AG09309 (cell line): ENCODE measurements around the gene LRP1.

Experiments
- DNase-seq: peaks from one replicate; pipeline ENCODE4 v3.0.0-alpha.2; 2010; ENCODE audit warnings: low read depth
- H3K4me3 ChIP-seq: 2 replicates; pipeline ENCODE4 v1.5.1; 2011; ENCODE audit warnings: mild to moderate bottlenecking, low read depth, low read length, moderate library complexity; ENCODE audit not compliant: control insufficient read depth
- TF ChIP-seq, protein P1 (sequence below): IDR thresholded peaks from 2 replicates; pipeline ENCODE4 v1.5.1; 2011; ENCODE audit warnings: mild to moderate bottlenecking, low read depth, low read length, inconsistent platforms; ENCODE audit not compliant: insufficient read depth, control insufficient read depth; ENCODE audit errors: missing control alignments

Gene LRP1

DNA sequence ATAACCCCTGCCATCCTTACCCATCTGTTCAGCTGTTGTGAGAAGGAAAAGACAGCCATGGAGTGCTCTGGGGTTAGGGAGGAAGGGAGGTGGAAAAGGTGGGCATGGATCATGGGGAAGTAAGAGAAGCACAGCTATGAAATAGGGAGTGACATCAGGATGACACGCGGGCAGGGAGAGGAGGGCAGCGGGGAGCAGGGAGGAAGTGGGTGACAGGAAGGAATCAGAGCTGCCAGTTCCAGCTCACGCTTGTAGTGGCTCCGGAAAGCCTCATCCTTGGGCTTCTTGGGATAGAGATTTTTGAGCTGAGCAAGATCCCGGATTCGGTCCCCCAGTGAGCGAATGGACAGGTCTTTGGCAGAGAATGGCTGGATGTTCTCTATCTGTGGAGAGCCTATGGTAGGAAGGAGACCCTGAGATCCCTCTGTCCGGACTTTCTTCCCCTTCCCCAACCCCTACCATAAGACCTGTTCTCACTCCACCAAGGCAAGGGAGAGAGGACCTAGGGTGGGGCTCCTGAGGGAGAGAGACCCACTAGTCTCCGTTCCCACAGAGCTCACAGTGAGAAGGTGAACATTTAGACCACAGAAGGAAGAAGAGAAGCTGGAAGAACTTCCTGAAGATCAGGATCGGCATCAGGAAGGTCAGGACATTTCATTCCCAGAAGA, 29.1 kb upstream of the LRP1 start:
- no peak for DNase-seq
- TF ChIP-seq, protein P1, sequence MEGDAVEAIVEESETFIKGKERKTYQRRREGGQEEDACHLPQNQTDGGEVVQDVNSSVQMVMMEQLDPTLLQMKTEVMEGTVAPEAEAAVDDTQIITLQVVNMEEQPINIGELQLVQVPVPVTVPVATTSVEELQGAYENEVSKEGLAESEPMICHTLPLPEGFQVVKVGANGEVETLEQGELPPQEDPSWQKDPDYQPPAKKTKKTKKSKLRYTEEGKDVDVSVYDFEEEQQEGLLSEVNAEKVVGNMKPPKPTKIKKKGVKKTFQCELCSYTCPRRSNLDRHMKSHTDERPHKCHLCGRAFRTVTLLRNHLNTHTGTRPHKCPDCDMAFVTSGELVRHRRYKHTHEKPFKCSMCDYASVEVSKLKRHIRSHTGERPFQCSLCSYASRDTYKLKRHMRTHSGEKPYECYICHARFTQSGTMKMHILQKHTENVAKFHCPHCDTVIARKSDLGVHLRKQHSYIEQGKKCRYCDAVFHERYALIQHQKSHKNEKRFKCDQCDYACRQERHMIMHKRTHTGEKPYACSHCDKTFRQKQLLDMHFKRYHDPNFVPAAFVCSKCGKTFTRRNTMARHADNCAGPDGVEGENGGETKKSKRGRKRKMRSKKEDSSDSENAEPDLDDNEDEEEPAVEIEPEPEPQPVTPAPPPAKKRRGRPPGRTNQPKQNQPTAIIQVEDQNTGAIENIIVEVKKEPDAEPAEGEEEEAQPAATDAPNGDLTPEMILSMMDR, result no peak
- no peak overlapping the region for H3K4me3 ChIP-seq

DNA sequence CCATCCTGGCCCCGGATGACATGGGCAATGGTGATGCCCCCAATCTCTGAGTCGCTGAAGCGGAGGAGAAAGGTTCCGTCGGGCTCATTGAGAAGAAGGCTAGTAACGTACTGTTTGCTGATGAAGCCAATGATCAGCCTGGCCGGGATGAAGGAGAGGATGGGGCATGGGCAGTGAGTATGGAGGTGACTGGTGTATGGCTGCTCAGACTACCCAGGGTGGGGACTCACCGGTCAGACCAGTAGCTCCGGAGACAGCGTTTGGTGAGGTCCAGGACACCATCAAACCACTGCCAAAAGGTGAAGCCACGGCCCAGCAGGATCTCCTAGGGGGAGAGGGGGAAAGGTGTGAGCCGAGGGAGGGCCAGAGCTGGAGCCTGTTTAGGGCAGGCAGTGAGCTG, 28.5 kb upstream of the LRP1 start:
- TF ChIP-seq, protein P1, result no peak
- no peak overlapping the region for H3K4me3 ChIP-seq
- DNase-seq, result no peak

DNA sequence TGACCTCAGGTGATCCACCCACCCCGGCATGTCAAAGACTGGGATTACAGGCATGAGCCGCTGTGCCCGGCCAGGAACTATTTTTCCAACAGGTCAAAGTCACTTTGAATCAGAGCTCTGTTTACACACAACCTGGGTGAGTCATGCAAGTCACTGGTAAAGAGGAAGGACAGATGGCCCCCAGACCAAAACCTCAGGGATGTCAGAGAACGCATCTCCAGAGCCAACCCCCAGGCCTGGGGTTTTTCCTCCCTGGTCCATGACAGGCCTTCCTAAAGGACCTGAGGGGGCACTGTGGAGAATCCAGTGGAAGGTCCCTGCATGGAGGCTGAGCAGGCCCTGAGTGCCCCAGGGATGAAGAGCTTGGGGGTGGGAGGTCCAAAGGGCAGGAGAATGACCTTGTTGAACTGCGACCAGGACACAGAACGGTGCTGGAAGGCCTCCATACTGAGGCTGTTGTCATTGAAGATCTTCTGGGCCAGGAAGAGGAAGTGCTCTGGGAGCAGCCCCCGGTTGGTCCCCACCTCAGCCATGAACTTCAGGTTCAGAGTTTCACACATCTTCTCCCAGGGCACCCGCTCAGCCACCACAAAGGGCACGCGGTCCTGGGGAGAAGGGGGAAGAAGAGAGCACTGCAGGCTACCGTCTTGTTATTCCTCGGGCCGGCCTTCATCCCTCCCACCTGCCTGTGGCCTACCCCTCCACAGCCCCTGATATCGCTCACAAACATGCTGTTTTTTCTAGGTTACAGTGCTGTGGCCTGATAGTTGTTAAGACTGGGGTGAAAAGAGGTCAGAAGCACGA, 26.2 kb upstream of the LRP1 start:
- TF ChIP-seq, protein P1, result no peak
- DNase-seq, result no peak
- no peak overlapping the region for H3K4me3 ChIP-seq

DNA sequence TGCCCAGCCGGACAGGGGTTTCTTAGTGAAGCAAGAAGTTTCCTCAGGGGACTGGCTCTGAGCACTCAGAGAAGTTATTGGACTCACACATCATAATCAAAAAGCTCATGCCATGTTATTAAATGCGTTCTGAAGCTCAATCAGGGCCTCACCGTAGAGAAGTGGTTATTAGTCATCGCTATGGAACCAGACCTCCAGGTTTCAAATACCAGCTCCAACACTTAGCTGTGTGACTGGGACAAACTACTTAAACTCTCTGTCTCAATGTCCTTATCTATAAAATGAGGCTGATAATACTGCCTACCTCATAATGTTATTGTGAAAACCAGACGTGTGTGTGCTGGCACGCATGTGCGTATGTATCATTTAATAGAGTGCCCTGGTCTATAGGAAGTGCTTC, 24.4 kb upstream of the LRP1 start:
- TF ChIP-seq, protein P1, result no peak
- H3K4me3 ChIP-seq, result no peak overlapping the region
- DNase-seq, result no peak

DNA sequence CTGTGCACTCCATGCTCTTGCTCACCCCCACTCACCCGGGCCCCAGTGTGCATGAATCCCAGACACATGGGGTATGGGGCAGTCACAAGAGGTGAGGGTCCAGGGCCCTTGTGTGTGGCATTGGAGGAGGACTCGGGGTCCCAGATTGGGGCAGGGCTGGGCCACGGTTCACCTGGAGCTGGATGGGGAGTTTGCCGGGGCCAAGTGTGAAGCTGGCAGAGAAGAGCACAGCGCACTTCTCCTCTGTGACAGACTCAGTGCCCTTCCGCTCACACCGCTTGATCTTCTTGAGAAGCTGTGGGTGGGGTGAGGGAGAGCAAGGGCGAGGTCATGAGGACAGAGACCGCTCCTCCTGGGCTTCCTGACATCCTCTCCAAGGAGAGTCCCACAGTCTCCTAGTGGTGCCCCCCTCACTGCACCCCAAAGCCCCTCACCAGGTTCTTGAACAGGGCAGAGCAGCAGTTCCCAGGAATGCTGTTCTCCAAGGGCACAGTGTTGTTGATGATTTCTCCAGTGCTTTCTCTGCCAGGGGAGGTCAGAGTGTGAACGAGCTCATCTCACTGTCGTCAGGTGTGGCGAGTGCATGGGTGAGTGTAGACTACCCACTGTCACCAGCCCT, 23.9 kb upstream of the LRP1 start:
- no peak overlapping the region for H3K4me3 ChIP-seq
- DNase-seq, result no peak
- TF ChIP-seq, protein P1, result no peak

DNA sequence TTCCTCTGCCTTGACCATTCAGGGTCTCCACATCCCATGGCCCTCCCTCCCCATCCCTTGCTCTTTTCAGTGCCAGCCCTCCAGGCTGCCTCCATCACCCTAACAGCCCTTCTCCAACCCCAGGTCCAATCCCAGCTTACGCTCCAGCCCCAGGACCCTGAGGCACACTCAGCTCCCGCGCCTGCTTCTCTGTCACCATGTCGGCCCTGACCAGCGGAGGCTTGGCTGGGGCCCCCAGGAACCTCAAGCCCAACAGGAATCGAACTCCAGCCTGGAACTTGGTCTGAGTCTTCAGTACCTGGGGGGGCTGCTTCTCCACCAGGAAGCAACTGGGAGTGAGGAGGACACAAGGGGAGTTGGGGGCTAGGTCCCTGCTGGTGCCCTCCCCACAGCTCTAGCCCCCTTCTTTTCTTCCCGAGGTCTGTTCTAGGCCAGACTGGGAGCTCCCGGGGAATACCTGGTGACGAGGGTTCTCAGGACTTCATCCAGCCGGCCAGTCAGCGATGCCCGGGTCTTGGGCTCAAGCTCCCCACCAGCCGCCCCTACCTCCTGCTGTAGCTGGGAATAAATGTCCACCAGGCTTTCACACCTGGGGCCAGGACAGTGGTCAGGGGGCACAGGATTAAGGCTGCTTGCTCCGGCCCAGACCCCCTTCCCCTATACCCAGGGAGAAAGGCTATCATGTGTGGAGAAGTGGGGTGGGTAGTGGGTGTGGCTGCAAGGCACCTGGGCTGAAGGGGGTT, 23.1 kb upstream of the LRP1 start:
- TF ChIP-seq, protein P1, result no peak
- DNase-seq, result no peak
- H3K4me3 ChIP-seq, result no peak overlapping the region
